PC-9 (cell line): ENCODE data around the gene PELI3.

Experiments
- EZH2 ChIP-seq: fragments of 200-600 bp; sonication (generic); IDR thresholded peaks from 2 replicates; pipeline ENCODE4 v1.8.0; 2017; ENCODE audit warnings: antibody characterized with exemption, low read depth
- TF ChIP-seq, protein P1 (sequence below): fragments of 200-600 bp; sonication (generic); conservative IDR thresholded peaks from 2 replicates; pipeline ENCODE4 v1.6.1; 2017; ENCODE audit warnings: mixed run types, antibody characterized with exemption, mild to moderate bottlenecking, moderate library complexity

DNA sequence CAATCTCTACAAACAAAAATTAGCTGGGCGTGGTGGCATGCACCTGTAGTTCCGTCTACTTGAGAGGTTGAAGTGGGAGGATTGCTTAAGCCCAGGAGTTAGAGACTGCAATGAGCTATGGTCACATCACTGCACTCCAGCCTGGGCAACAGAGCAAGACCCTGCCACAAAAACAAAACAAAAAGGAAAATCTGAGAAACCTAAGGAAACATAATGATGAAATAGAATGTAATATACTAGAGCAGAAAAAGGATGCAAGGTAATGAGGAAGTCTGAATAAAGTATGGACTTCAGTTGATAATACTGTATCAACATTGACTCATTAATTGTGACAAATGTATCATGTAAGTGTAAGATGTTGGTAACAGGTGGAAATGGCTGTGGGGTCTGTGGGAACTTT is 37.8 kb upstream of the PELI3 start:
- no peak for TF ChIP-seq EZH2
- TF ChIP-seq, protein P1, sequence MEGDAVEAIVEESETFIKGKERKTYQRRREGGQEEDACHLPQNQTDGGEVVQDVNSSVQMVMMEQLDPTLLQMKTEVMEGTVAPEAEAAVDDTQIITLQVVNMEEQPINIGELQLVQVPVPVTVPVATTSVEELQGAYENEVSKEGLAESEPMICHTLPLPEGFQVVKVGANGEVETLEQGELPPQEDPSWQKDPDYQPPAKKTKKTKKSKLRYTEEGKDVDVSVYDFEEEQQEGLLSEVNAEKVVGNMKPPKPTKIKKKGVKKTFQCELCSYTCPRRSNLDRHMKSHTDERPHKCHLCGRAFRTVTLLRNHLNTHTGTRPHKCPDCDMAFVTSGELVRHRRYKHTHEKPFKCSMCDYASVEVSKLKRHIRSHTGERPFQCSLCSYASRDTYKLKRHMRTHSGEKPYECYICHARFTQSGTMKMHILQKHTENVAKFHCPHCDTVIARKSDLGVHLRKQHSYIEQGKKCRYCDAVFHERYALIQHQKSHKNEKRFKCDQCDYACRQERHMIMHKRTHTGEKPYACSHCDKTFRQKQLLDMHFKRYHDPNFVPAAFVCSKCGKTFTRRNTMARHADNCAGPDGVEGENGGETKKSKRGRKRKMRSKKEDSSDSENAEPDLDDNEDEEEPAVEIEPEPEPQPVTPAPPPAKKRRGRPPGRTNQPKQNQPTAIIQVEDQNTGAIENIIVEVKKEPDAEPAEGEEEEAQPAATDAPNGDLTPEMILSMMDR: no peak
